HG02884 (cell line): ENCODE results near the gene B4GALNT4.
"Not testable (repeated sequence)": the region's sequence is repeated elsewhere in the genome, so short reads cannot be mapped to it uniquely, and the experiment has no call there.

ENCODE experiments used
- ATAC-seq: cut with Tn5 transposase; IDR thresholded peaks from one replicate; pipeline ENCODE4 v1.9.1; 2021; ENCODE audit warnings: mild to moderate bottlenecking, moderate library complexity; ENCODE audit not compliant: unreplicated experiment

Gene B4GALNT4

DNA sequence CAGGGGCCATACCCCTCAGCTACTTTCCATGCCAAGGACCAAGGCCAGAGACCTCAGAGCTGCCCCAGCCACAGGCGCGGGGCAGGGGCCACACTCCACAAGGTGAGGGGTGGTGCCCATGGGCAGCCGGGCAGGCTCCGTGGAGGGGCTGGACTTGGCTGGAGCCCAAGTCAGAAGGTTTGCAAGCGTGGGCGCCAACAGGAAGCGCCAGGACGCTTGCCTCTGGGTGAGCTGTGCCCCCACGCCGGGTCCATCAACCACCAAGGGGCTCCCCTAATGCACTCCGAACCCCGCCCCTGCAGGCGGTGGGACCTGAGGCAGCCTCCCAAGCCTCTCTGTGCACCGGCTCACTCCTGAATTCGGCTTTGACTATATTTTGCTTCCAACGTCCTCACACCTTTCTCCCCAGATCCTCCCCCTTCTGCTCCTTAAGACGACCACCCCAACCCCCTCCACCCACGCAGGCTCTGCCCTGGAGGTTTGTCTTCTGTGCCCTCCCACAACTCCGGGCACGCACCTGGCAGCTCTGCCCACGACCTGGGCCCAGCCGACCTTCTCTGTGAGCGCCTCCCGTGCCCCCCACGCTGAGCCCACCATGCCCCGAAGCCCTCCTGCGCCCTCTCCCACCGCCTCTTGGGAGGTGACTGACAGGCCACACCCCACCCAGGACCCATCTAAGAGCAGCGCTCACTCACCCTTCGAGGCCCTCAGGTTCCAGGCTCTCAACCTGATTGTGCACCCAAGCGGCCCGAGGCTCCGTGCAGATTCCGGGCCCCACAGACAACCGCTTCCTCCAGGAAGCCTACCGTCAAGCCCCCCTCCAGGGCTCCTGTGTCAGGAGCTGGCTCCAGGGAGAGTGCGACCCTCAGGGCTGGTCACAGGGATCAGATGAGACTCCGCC, 22.1 kb downstream of the B4GALNT4 start:
- no peak for ATAC-seq

DNA sequence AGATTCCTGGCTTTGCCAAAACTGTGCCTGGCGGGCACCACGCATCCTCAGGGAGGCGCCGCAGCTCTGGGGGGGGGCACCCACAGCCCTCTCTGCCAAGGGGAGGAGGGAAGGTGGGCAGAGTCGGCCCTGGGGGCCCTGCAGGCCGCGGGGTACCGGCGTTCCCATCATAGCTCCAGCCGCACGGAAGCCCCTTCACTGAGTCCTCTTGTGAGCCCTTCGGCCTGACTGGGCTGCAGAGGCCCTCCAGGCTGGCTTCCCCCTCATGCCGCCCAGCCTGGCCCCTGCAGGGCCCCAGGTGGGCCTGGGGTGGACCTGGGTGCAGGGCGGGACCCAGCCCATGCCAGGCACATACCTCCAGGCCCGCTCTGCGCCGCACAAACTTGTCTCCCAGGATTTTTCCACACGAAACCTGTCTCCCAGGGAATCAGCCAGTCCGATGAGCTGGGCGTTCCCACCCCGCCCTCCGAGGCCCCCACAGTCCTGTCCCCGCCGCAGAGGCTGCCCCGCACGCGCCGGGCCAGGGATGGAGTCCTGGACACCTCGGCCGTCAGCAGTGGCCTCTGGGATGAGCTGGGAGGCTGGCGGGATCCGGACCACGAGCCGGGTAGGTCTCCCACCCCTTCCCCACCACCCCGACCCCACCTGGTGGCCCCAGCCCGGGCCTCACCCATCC, 22.9 kb downstream of the B4GALNT4 start:
- ATAC-seq: no peak

DNA sequence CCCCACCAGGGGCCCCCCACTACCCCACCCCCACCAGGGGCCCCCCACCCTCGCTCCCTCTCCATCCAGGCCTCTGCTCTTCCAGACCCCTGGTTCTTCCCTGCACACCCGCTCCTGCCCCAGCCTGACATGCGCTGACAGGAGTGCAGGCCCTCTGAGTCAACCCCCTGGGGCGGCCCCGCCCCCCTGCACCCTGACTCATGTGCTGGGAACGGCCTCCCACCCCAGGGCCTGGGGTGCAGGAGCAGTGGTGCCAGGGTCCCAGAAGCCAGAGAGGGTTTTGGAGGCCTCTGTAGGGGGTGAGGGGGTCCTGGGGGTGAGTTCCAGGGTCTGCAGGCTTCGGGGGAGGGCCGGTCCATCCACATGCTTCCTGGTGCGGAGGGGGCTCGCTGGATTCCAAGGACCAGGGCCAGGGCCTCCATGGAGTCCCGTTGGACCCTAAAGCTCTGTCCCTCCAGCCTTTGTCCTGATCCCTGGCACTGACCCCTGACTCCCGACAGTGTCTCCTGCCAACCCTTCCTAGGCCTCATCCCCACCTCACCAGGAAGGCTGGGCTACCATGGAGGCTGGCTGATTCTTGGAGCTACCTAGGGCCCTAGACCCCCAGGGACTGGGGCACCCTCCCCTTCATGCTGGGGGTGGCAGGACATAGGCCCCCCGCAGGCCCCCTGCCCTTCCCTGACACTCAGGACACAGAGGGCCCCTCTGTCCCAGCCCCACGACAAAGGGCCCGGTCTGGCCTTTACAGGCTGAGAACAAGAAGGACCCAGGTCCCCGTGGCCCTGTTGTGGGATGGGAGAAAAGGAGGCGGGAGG, 24.1 kb downstream of the B4GALNT4 start:
- no peak for ATAC-seq

DNA sequence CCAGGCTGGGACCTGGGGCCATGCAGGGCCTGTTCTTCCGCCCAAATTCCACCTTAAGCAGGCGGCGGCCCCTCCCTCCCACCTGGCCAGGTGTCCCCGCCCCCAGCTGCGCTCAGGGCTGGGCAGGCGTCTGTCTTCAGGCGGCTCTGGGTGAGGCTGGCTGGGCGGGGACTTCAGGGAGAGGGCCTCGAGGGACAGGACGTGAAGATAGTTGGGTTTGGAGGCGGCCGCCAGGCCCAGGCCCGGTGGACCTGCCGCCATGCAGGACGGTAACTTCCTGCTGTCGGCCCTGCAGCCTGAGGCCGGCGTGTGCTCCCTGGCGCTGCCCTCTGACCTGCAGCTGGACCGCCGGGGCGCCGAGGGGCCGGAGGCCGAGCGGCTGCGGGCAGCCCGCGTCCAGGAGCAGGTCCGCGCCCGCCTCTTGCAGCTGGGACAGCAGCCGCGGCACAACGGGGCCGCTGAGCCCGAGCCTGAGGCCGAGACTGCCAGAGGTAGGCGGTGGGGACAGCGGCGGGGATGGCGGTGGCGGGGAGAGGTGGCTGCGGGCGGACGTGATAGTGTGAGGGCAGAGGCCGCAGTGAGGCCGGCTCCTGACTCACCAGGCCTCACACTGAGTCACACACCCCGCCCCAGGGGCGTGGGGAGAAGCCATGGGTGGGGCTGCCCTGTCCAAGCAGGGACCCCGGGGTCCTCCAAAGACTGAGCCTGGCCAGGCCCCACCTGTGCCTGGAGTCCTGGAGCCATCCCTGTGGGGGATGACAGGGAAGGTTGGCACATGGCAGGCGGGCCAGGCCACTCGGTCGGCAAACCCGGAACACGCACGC, 24.9 kb downstream of the B4GALNT4 start, which contains the start of gene PKP3:
Gene PKP3 (plus strand): TSS at position 176 of the 824 bp plus-strand sequence. CDS start 84 bp downstream, at position 260.
- ATAC-seq: no peak

DNA sequence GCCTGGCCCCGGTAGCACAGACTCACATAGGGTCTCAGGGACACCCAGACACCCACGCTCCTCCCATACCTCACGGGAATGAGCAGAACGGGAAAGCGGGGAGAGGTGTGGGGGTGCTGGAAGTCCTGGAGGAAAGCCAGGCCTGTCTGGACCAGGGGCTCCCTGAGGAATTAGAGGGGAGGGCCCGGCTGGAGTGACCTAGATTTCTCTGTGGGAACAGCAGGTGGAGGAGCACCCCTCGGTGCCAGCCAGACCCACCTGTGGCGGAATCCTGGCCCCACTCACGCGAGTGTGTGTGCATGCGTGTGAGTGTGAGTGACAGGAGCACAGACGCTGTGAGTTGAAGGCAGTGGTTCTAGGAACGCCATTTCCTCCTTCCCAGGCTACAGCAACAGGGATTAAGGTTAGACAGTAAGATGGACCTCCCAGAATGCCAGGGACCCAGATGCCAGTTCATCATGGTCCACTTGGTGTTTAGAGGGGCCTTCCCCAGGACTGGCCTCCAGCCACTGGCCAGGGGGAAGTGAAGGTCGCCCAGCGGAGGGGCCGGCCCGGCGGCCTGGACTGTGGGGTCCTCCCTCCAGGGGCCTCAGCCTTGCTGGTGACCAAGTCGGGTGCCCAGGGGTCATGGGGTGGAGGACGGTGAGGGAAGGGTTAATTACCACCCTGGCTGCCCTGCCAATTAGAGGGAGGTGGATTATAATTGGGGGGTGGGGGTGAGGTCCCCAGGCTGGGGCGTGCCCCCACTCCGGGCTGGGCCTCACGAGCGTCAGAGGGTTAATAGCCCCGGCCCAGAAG, 25.8 kb downstream of the B4GALNT4 start:
- no peak for ATAC-seq

DNA sequence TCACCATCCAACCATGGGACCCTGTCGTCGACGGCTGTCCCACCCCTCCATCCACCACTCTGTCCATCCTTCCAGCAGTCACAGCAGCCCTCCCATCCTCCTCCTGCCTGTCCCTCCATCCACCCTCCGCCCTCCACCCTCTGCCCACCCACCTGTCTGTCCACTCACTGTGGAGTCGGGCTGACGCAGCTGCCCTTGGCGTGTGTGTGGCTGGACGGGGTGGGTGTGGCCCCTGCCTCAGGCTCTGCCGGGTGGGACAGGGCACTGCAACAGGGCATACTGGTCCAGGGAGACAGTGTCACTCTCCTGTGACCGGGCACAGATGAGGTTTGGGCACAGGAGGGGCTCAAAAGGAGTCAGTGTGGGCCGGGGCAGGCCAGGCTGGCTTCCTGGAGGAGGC, 26.6 kb downstream of the B4GALNT4 start:
- no peak for ATAC-seq

DNA sequence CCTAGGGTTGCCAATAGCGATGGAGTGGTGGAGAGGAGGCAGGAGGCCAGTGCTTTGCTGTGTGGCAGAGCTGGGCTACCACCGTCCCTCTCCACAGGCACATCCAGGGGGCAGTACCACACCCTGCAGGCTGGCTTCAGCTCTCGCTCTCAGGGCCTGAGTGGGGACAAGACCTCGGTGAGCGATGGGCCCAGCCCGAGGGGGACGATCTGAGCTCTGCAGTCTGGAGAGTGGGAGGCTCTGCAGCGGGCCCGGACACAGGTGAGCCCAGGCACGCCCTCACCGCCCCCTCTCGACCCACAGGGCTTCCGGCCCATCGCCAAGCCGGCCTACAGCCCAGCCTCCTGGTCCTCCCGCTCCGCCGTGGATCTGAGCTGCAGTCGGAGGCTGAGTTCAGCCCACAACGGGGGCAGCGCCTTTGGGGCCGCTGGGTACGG, 27.2 kb downstream of the B4GALNT4 start:
- no peak for ATAC-seq

DNA sequence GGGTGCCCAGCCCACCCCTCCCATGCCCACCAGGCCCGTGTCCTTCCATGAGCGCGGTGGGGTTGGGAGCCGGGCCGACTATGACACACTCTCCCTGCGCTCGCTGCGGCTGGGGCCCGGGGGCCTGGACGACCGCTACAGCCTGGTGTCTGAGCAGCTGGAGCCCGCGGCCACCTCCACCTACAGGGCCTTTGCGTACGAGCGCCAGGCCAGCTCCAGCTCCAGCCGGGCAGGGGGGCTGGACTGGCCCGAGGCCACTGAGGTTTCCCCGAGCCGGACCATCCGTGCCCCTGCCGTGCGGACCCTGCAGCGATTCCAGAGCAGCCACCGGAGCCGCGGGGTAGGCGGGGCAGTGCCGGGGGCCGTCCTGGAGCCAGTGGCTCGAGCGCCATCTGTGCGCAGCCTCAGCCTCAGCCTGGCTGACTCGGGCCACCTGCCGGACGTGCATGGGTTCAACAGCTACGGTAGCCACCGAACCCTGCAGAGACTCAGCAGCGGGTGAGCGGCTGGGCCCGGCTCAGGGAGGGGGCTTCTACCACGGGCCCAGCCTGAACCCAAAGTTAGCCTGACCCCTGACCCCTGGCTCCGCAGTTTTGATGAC, 27.7 kb downstream of the B4GALNT4 start:
- no peak for ATAC-seq

DNA sequence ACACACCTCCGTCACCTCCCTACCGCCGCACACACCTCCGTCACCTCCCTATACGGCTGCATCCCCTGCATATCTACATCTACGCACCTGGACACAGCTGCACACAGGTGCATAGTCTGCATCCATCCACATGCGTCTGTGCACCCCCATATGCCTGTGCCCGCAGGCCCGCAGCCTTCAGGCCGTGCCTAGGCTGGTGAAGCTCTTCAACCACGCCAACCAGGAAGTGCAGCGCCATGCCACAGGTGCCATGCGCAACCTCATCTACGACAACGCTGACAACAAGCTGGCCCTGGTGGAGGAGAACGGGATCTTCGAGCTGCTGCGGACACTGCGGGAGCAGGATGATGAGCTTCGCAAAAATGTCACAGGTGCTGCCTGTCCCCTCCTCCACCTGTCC, 29.5 kb downstream of the B4GALNT4 start:
- no peak for ATAC-seq

DNA sequence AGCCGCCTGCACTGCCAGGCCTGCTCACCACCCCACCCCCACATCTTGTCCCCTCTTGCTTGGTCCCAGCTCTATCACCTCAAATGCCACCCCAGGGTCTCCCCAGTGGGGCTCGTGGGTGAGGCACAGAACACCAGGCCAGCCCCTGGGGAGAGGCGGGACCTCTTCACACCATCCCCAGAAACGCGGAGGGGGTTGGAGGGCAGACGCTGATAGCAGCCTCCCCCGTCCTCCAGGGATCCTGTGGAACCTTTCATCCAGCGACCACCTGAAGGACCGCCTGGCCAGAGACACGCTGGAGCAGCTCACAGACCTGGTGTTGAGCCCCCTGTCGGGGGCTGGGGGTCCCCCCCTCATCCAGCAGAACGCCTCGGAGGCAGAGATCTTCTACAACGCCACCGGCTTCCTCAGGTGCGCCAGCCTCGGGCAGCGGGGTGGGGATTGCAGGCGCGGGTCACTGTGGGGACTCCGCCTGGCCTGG, 30.5 kb downstream of the B4GALNT4 start:
- no peak for ATAC-seq

DNA sequence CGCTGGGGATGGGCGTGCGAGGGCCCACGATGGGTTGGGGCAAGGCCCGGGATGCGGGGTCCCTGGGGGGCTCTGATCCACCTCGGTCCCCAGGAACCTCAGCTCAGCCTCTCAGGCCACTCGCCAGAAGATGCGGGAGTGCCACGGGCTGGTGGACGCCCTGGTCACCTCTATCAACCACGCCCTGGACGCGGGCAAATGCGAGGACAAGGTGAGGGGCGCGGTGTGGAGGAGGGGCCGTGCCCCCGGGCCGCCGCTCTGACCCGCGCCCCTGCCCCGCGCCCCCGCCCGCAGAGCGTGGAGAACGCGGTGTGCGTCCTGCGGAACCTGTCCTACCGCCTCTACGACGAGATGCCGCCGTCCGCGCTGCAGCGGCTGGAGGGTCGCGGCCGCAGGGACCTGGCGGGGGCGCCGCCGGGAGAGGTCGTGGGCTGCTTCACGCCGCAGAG, 31.0 kb downstream of the B4GALNT4 start:
- no peak for ATAC-seq

DNA sequence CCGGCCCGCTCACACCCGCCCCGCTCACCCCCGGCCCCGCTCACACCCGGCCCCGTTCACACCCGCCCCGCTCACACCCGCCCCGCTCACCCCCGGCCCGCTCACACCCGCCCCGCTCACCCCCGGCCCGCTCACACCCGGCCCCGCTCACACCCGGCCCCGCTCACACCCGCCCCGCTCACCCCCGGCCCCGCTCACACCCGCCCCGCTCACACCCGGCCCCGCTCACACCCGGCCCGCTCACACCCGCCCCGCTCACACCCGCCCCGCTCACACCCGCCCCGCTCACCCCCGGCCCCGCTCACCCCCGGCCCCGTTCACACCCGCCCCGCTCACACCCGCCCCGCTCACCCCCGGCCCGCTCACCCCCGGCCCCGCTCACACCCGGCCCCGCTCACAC, 31.9 kb downstream of the B4GALNT4 start:
- not testable (repeated sequence) for ATAC-seq

DNA sequence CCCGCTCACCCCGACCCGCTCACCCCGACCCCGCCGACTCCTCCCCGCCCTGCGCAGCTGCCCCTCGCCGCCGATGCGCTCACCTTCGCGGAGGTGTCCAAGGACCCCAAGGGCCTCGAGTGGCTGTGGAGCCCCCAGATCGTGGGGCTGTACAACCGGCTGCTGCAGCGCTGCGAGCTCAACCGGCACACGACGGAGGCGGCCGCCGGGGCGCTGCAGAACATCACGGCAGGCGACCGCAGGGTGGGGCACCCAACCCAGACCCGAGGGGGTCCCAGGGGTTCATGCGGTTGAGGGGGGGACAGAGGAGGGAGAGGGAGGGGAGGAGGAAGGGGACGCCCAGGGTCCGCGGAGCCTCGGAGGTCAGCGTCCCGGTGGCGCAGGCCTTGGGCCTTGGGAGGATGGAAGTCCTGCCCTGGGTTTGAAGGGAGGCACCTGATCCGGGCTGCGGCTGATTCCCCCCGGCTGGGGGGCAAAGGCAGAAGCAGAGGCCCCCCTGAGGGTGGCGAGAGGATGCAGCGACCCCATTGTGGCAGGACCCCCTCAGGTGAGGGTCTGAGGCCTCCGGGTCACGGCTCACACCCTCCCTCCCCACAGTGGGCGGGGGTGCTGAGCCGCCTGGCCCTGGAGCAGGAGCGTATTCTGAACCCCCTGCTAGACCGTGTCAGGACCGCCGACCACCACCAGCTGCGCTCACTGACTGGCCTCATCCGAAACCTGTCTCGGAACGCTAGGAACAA, 33.9 kb downstream of the B4GALNT4 start:
- no peak for ATAC-seq

DNA sequence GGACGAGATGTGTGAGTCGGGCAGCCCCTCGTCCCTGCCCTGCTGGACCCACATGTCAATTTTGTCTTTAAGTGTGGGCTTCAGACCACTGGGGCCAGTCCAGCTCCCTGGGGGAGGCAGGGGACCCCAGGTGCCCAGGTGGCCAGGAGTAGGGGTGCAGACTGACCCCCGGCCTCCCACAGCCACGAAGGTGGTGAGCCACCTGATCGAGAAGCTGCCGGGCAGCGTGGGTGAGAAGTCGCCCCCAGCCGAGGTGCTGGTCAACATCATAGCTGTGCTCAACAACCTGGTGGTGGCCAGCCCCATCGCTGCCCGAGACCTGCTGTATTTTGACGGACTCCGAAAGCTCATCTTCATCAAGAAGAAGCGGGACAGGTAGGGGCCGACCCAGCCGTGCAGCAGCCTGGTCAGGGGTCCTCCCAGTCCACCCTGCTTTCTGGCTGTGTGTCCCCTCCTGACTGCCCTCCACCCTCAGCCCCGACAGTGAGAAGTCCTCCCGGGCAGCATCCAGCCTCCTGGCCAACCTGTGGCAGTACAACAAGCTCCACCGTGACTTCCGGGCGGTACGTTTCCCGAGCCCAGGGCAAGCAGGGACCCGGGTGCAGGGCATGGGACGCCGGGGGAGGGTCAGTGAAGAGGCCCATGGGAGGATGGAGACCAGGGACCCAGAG, 34.6 kb downstream of the B4GALNT4 start:
- ATAC-seq: no peak

DNA sequence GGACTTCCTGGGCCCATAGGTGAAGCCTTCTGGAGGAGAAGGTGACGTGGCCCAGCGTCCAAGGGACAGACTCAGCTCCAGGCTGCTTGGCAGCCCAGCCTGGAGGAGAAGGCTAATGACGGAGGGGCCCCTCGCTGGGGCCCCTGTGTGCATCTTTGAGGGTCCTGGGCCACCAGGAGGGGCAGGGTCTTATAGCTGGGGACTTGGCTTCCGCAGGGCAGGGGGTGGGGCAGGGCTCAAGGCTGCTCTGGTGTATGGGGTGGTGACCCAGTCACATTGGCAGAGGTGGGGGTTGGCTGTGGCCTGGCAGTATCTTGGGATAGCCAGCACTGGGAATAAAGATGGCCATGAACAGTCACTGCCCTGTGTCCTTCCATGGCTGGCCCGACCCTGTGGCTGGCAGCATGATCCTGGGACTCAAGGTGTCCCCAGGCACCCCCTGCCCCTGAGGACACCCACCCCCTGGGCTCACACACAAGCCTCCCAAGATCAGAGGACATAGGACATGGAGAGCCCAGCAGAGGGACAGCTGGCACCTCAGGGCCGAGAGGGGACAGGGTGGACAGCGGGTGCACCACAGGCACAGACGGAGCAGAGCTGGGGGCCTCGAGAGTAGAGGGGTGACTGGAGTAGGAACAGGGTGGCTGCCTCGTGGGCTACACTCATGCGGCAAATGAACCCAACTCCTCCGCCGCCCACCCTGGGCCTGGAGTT, 35.4 kb downstream of the B4GALNT4 start:
- no peak for ATAC-seq

DNA sequence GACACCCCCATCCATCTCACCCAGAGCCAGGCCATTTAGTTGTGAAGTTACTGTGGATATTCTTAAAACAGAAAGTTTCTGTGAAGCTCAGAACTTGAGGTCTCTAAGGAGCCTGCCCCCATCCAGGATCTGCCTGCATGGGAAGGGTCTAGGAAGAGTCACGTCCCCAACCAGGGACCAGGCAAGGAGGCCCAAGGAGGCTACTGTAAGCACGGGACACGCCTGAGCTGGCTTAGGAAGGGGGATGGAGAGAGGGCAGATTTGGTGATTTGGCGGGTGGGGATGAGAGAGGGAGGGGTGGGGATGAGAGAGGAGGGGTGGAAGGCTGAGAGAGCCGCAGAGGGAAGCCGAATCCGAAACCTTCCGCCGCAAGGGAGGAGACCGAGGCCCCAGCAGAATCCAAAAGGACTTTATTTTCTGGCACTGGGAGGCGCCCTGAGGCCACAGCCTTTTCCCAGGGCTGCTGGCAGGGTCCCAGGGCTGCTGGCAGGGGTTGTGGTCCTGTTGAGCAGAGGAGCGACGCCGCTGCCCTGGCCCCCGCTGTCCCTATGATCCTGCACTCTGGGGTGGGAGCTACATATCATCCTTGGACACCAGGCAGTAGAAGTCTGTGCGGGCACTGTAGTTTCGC, 36.1 kb downstream of the B4GALNT4 start:
- ATAC-seq: no peak
